Stimulated activated CD4-positive, alpha-beta T cell treated with anti-CD3 and anti-CD28 coated beads, TNF-alpha, amount 100 ng/mL, for 4 hours (primary cell): ENCODE measurements around the gene ZNF766.
A peak's percentile ranks its signal among the peaks of the same experiment; 100 is the strongest.
"Not testable (repeated sequence)": the region's sequence is repeated elsewhere in the genome, so short reads cannot be mapped to it uniquely, and the experiment has no call there.

Experiments used
- DNase-seq, 3 experiments: peaks; one replicate each; pipeline ENCODE4 v3.0.0-alpha.2; 2020; ENCODE audit warnings: low read depth in 3 of 3

ZNF766 gene

GRCh38 chr19:52269338-52270261 lies at the start of gene ZNF766:
TSS of gene ZNF766 (plus strand) at chr19:52269587. CDS start at chr19:52269614, 27 bp downstream.
- peak; percentile 95 to 98 (median 95) for DNase-seq

GRCh38 chr19:52219611-52220010 lies 49.8 kb upstream of the ZNF766 start:
- no peak for DNase-seq

- DNase-seq, result no peak
Observed at GRCh38 chr19:52221031-52221430, 48.4 kb upstream of the ZNF766 start.

DNA sequence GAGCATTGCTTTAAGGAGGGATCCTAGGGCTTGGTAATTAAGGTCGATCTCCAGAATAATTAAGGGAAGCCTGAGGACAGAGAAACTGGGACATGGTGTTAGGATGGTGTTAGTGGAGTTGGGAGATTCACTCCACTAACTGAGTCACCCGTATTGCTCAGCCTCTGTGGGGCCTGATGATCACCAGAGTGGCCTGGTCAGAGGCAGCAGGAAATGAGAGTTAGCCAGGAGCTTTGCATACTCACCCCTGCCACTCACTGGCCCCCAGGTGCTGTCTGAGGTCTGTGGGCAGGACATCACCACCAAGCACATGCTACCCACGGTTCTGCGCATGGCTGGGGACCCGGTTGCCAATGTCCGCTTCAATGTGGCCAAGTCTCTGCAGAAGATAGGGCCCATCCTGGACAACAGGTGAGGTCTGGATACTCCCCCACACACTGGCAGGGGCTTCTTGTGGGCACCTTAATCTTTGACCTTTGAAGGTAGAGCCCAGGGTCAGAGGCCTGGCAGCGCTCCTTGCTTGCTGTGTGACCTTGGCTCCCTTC lies 47.5 kb upstream of the ZNF766 start:
- DNase-seq, result no peak

GRCh38 chr19:52224211-52224610 lies 45.2 kb upstream of the ZNF766 start:
- no peak for DNase-seq

DNA sequence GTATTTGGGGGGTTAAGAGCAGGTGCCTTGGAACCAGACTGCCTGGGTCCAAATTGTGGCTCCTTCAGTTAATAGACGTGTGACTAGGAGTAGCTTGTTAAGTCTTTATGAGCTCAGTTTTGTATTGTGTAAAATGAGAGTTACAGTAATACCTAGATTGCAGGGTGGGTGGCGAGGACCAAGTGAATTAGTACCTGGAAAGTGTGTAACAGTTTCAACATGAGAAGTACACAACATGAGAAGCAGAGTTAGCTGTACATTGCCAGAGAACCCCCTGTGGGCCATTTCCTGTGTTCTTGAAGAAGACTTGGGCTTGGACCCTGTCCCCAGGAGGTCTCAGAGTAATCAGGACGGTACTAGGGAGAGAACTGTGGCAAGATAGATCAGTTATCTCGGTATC lies 42.7 kb upstream of the ZNF766 start:
- no peak for DNase-seq

- DNase-seq, result no peak
Observed at GRCh38 chr19:52227196-52227940, 42.0 kb upstream of the ZNF766 start.

- DNase-seq, result no peak
Observed at GRCh38 chr19:52227980-52228379, 41.4 kb upstream of the ZNF766 start.

GRCh38 chr19:52229524-52229923 lies 39.9 kb upstream of the ZNF766 start:
- DNase-seq, result no peak

DNA sequence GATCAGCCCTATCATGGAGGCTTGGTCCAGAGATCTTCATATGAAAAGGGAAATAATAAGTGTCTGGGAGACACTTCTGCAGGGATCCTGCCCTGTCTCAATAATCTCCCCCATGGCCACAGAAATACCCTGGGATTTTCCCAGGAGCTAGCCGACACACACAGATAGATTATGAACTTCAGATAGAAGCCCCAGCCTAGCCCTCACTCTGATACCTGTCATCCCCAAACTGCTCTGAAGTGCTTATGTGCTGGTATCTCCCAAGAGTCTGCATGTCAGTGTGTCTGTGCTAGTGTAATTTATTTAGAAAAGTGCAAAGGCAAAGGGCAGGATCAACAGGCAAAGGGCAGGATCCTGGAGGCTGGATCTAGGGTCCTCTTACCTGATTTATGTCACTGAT lies 38.7 kb upstream of the ZNF766 start:
- no peak for DNase-seq

DNA sequence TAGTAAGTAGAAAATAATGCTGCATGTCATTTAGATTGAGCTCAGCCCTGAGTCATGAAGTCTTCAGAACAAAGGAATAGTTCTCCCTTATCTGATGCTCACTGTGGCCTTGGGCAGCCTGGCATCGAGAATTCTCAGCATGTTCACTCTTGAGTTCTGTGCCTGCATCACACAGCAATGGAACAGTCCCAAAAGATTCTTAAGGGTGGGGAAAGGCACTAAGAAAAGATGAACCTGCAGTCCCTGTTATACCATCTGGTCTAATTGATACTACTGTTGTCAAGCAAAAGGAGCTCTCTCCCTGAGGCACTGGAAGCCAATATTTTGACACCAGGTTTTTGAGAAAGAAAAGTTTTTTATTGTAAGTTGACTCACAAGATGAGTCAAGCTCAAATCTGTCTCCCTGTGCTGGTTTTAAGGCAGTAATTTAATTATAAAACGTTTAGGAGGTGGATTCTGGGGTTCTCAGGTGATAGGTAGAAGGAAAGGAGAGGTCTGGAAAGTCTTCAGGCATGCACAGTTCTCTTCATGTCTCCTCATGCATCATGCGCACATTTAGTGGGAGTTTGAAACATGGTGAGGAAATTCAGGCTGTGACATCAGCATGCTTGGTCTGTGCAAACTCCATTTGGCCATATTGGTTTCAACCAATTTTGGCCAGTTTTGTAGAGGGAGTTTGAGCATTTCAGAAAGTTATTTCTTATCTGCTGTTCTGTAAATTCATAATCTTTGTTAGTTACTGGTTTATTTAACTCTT lies 38.1 kb upstream of the ZNF766 start:
- DNase-seq, result no peak

DNA sequence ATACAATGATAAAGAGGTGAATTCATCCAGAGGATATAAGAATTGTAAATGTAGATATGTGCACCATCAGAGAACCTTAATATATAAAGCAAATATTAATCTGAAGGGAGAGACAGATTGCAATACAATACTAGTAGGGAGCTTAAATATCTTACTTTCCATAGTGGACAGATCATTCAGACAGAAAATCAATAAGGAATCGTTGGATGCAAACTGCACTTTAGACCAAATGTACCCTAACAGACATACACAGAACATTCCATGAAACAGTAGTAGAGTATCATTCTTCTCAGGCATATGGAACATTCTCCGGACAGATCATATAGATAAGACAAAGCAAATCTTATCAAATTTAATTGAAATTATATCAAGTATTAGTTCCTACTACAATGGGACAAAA lies 35.0 kb upstream of the ZNF766 start:
- no peak for DNase-seq

DNA sequence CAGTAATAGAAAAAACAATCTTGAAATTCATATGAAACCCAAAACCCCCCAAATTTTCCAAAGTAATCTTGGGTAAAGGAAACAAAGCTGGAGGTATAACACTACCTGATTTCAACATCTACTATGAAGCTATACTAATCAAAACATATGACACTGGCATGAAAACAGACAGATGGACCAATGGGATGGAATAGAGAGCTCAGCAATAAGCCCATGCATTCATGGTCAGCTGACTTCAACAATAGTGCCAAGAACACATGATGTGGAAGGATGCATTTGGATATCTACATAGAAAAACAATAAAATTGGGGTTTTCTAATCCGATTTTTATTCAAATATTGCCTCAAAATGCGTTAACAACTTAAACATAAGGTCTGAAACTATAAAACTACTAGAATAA lies 32.2 kb upstream of the ZNF766 start:
- DNase-seq, result no peak

GRCh38 chr19:52237771-52238400 lies 31.5 kb upstream of the ZNF766 start:
- peak; percentile 18 to 34 (median 32) for DNase-seq

- no peak for DNase-seq
Observed at GRCh38 chr19:52244021-52244420, 25.4 kb upstream of the ZNF766 start.

DNA sequence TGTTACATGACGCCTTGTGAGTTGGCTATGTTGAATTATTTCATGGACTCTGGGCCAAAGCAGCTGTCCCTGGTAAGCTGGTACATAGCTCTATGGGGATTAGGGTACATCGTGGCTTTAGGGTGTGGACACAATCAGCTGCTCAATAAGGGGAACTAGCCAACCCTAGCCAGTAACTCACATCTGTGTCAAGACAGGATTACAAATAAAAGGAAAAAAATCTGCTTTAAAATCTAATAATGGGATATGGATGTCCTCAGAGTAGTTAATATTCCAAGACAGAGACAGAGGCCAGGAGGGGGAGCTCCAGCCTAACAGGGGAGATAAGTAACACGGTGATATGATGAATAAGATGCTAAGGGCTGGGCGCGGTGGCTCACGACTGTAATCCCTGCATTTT lies 21.1 kb upstream of the ZNF766 start:
- DNase-seq, result peak; percentile 15 to 53 (median 40)

DNA sequence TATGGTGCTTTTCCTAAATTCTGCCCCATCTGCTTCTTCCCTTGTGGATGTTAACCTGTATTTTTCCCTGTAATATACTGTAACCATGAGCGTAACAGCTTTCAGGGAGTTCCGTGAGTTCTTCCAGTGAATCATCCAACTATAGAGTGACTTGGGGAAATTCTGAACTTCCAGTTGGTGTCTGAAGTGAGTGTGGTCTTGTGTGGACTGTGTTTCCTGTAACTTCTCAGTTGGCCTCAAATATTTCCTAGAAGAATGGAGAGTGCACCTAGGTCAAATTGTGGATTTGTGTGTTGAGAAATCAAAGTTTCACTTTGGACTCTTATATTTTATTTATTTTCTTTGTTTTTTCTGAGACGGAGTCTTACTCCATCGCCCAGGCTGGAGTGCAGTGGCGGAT lies 11.0 kb upstream of the ZNF766 start:
- no peak for DNase-seq

DNA sequence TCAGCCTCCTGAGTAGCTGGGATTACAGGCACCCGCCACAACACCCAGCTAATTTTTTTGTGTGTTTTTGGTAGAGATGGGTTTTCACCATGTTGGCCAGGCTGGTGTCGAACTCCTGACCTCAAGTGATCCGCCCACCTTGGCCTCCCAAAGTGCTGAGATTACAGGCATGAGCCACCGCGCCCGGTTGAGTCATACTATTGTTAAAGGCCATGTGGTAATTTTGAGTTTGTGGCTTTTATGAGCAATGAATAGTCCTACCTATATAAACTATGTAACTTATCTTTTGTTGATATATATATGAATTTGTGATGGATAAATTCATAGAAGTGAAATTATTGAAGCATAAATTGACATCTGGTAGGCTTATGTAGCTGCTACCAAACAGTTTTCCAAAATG lies 3.8 kb upstream of the ZNF766 start:
- not testable (repeated sequence) for DNase-seq

DNA sequence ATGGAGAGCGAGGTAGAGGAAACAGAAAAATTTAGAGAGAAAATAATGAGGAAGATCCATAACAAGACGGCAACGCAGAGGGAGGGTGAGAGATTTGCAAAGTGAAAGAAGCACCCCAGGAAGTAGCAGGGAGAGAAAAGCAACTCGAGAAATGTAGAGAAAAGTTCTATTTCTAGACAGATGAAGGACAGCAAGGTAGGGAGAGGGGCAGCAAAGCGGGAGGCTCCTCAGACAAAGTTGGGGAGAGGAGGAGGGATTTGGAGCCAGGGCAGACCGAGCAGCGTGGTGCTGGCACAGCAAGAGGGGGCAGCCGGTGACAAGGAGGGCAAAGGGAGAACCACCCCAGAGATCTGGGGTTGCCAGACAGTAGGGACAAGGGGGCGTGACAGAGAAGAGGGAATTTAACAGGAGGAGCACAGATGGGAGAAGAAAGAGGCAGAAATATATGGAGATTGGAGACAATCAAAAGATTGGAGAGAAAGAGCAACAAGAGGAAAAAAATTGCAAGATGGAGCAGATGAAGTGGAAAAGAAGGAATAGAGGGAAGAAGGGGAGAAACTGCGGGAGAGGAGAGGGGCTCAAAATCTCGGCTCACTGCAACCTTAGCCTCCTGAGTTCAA lies 989 bp downstream of the ZNF766 start:
- no peak for DNase-seq

- no peak for DNase-seq
Observed at GRCh38 chr19:52273301-52273700, 3.9 kb downstream of the ZNF766 start.

DNA sequence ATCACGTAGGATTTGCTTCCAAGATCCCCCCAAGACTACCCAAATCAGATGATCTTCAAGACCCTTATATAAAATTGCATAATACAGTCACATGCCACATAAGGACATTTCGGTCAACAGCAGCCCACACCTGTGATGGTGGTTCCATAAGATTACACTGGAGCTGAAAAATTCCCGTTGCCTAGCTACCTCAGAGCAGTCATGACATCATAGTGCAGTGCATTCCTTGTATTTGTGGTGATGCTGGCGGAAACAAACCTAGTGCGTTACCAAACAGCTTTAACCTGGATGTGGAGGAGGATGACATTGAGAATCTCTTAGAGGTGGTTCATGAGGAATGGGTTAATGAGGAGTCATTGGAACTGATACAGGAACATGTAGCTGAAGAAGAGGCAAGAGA lies 4.8 kb downstream of the ZNF766 start:
- no peak for DNase-seq
